Hematopoietic multipotent progenitor cell treated with erythropoietin and hydrocortisone succinate and interleukin-3 and kit ligand, for 4 days (in vitro differentiated cells): ENCODE data around the gene LEP.

ENCODE experiments used
- DNase-seq: peaks from one replicate; pipeline ENCODE4 v3.0.0-alpha.2; 2015

LEP gene

DNA sequence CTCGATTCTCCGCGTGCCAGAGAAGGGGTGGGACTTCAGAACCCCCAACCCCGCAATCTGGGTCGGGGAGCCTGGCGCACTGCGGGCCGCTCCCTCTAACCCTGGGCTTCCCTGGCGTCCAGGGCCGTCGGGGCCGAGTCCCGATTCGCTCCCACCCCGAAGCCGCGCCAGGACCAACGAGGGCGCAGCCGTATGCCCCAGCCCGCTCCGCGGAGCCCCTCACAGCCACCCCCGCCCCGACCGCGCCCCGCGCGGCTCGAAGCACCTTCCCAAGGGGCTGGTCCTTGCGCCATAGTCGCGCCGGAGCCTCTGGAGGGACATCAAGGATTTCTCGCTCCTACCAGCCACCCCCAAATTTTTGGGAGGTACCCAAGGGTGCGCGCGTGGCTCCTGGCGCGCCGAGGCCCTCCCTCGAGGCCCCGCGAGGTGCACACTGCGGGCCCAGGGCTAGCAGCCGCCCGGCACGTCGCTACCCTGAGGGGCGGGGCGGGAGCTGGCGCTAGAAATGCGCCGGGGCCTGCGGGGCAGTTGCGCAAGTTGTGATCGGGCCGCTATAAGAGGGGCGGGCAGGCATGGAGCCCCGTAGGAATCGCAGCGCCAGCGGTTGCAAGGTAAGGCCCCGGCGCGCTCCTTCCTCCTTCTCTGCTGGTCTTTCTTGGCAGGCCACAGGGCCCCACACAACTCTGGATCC is at the start of gene LEP:
LEP (plus strand) TSS at position 583 of the 691 bp plus-strand sequence. CDS start 10,741 bp downstream, outside the sequence.
- DNase-seq: peak; percentile 18

DNA sequence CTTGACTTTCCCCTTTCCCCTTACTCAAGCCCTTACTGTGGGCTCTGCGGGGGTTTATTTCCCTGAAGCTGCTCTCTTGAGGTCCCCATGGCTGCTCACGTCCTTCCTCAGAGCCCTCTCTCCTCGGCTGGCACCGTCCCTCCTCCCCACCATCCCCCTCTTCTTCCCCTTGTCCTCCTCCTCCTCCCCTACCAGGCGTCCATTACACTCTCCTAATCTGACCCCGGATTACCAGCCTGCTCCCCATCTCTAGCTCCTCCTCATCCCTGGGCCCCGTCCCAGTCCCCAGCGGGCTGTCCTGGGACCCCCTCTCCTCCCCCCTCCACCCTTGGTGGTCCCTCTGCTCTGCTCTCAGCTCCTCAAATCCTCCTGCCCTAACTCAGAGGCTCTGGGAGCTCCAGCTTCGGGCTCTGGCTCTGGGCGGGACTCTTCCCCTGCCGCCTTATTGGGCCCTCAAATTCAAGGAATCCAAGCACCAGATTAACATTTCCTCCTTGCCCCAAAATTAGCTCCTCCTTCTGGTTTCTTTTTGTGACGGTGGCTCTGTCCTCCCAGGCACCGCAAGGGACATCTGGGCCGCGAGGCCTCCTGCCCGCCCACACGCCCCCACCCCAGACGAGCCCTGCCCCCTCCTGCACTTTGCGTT is 48.5 kb upstream of the LEP start:
- no peak for DNase-seq

- no peak for DNase-seq
These were observed 46.4 kb upstream of the LEP start for GRCh38 chr7:128194533-128195282.

DNA sequence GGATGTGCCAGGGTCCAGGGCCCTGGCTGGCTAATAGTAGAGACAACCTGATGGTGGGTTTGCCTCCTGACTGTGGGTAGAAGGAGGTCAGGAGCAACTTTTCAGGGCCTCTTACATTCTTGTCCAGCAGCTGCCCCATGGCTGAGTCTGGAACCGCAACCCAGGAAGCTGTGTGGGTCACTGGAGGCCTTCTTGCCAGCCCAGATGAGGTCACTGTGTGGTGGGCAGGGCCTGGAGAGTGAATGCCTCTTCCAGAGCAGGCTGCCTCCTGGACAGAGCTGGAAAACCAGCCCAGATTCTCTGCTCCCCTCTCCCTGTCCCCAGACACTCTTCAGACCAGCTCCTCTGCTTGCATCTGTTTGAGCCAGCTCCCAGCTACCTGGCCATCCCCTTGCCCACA is 43.5 kb upstream of the LEP start:
- no peak for DNase-seq

GRCh38 chr7:128197989-128198580 is 43.0 kb upstream of the LEP start:
- DNase-seq: no peak

- DNase-seq: no peak
These were observed 40.7 kb upstream of the LEP start for GRCh38 chr7:128200376-128200775.

GRCh38 chr7:128201067-128201689 is 39.9 kb upstream of the LEP start:
- no peak for DNase-seq

DNA sequence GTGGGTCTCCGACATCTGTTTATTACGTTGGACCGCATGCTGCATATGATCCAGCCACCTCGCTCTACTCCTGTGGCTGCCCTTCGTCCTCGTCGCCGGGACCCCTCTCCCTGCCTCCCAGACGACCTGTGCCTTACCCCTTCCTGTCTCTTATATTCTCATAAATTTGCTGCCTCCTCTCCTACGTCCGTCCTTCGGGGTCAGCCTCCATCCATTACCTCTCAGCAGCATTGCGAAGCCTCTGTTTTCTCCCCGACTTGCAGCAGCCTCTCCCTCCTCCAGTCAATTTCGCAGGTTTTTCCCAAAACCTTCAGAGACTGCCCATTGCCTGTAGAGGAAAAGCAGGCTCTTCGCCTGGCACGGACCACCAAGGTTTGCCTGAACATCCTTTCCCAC is 39.4 kb upstream of the LEP start:
- no peak for DNase-seq

GRCh38 chr7:128202287-128202957 is 38.7 kb upstream of the LEP start:
- DNase-seq: no peak

DNA sequence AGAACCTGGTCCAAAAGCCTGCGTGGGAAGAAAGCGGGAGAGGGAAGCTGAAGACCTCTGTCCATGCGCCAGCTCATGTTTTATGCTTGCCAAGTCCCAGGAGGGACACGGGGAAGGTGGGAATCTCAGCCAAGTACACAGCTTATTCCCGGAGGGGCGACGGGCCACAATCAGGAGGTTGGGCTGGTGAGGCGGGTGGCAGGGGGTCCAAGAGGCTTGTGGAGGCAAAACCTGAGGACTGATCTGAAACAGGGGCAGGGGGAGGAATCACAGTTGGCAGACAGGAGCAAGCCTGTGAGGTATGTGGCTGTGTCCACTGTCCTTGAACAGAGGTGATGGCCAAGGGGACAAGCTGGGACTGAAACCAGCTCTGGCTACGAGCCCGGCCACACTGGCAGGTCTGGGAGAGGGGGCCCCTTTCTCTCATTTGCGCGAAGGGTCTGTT is 38.0 kb upstream of the LEP start:
- DNase-seq: no peak

GRCh38 chr7:128203710-128204214 is 37.3 kb upstream of the LEP start:
- DNase-seq: no peak

GRCh38 chr7:128204455-128204854 is 36.6 kb upstream of the LEP start:
- DNase-seq: peak; percentile 30

GRCh38 chr7:128205068-128205467 is 36.0 kb upstream of the LEP start:
- no peak for DNase-seq

- no peak for DNase-seq
These were observed 34.9 kb upstream of the LEP start for GRCh38 chr7:128206017-128206746.

- DNase-seq: no peak
These were observed 34.2 kb upstream of the LEP start for GRCh38 chr7:128206747-128207500.

GRCh38 chr7:128207609-128208008 is 33.5 kb upstream of the LEP start:
- DNase-seq: no peak

DNA sequence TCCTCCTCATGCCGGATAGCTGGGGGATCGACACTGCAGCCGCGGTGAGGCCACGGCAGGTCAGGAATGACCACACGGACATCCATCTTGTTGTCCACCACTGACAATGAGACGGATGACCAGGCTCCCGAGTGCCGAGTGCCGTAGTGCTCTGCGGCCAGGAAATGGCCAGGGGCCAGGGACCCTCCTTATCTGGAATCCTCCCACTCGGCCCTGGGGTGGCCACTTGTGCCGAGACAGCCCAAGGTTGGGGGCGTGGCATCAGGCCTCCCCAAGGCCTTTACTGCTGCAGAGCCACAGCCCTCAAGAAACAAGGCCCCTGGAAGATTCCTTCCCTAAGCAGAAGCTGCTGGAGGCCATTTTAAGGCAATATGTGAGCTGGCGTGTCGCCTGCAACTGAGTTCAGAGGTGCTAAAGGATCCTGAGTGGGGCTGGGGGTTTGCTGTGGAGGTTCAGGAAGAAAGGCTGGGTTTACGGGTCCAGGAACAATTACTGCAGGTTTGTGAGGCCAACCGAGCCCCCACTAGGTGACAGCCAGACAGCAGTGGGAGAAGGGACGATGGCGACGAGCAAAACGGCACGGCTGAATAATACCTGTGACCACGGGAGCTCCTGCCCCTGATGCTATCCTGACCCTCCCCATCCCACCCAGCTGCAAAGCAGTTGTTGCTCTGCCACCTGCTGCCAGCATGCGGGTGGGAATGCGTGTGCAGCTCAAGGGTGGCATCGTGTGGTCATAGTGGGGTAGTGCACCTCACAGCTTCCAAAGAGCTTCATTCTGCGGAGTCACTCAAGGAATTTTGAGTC is 31.6 kb upstream of the LEP start:
- DNase-seq: peak; percentile 88

DNA sequence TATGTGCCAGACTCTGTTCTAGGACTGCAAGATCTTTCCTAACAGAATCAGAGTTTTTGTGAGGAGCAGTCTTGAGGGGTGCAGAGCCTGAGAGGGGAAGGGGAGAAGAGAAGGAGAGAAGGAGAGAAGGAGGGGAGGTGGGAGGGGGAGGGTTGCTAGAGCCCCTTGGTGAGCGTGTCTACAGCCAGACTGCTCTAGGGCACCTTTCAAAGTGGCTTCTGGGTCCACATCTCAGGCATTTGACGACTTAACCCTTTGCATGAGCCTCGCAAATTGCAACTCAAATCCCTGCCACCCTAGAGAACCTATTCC is 31.1 kb upstream of the LEP start:
- no peak for DNase-seq

DNA sequence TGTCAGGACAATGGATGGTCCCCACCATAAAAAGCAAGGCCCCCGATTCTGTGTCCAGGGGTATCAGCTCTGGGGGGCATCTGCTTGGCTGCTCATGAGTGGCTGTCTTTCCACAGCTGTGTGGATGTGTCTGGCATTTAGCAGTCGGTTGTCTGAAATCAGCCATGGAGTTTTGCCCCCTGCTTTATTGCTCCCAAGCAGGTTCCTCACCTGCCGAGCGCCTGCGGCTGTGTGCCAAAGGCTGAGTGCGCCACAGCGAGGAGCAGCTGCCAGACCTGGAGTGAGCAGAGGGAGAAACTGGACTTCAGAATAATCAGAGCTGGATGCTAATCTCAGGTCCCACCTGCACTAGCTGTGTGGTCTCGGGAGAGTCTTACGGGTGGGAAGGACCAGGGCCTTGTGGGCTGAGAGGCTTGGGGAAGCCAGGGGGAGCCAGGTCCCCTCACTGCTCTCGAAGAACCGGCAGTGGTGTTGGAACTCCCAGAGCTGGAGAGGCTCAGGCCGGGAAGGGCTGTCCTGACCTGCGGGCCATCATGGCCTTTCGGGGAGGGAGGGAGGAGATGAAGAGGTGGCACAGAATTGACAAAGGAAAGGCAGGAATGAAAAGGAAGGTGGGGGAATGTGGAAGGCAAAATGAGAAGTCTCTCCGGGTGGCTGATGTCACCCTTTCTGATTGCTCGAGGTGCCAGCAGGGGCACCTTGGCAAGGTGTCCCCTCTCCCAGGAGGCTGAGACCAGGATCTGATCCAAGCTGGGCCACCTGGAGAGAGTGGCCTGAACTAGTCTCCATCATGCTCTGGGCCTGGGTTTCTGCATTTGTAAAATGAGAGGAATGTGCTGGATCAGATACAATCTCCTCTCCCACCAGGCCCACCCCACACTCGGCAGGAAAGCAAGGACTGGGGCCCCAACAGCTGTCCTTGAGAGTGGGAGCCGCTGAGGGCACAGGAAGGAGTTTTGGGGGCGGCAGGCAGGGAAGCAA is 30.2 kb upstream of the LEP start:
- DNase-seq: no peak
